Measurements from ENCODE around the gene C1orf167.

C1orf167 gene

DNA sequence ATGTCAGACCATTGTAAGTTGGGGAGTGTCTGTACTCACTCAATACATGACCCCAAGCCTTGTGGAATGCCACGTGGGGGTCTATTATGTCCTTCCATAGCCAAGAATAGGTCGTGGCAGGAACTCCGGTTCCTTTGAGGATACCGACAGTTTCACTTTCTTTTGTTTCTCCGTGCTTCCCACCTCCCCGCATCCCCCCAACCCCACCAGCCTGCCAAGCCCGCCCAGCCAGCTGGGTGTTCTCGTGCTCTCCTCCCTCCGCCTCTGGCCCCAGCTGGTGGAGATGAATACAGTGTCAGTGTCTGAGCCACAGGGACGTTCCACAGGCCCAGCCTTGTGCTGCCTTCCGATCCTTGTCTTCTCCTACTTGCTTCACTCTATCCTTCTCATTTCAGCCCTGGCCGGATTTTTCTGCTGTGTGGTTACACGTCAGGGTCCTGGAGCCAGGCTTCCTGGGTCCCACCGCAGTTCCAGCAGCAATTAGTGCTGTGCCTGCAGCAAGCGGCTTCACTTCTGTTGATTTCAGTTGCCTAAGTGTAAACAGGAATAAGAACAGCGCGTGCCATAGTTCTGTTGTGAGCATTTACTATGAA lies 30.2 kb upstream of the C1orf167 start:
- no peaks in the 10 kb centered on the region for H3K36me3 ChIP-seq (ENCODE audit: insufficient read depth, low read length)
- H3F3A ChIP-seq (ENCODE audit: insufficient read depth, low read length): no peaks in the 10 kb centered on the region
- H3K79me2 ChIP-seq (ENCODE audit: insufficient read depth, low read length): no peaks in the 10 kb centered on the region
- H3K9ac ChIP-seq (ENCODE audit: low read length): no peak overlapping the region
- no peaks in the 10 kb centered on the region for H3K9me3 ChIP-seq (ENCODE audit: low read length)
- H3K9me2 ChIP-seq (ENCODE audit: low read depth, low read length): no peaks in the 10 kb centered on the region
- no peak overlapping the region for H2AFZ ChIP-seq (ENCODE audit: low read length)
- TF ChIP-seq EZH2 (IDR thresholded peaks at IDR 0.05; ENCODE audit: borderline replicate concordance, low read length): no peak
- TF ChIP-seq, protein P1, sequence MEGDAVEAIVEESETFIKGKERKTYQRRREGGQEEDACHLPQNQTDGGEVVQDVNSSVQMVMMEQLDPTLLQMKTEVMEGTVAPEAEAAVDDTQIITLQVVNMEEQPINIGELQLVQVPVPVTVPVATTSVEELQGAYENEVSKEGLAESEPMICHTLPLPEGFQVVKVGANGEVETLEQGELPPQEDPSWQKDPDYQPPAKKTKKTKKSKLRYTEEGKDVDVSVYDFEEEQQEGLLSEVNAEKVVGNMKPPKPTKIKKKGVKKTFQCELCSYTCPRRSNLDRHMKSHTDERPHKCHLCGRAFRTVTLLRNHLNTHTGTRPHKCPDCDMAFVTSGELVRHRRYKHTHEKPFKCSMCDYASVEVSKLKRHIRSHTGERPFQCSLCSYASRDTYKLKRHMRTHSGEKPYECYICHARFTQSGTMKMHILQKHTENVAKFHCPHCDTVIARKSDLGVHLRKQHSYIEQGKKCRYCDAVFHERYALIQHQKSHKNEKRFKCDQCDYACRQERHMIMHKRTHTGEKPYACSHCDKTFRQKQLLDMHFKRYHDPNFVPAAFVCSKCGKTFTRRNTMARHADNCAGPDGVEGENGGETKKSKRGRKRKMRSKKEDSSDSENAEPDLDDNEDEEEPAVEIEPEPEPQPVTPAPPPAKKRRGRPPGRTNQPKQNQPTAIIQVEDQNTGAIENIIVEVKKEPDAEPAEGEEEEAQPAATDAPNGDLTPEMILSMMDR (IDR thresholded peaks at IDR 0.05; ENCODE audit: low read length): no peak
- H3K4me2 ChIP-seq (ENCODE audit: low read length): no peak overlapping the region; the same call in 1 of the 2 replicates
- H3K27ac ChIP-seq (ENCODE audit: low read depth, low read length, poor library complexity, severe bottlenecking): no peak overlapping the region
- H3K4me1 ChIP-seq (ENCODE audit: insufficient read depth, low read length, severe bottlenecking): peaks cover 33% of the 10 kb centered on the region
- H3K4me3 ChIP-seq (ENCODE audit: low read depth, low read length, poor library complexity, severe bottlenecking): no peak overlapping the region
- H3K27me3 ChIP-seq (ENCODE audit: insufficient read depth, low read length): no peaks in the 10 kb centered on the region
- no peaks in the 10 kb centered on the region for H4K20me1 ChIP-seq (ENCODE audit: insufficient read depth, low read length)

DNA sequence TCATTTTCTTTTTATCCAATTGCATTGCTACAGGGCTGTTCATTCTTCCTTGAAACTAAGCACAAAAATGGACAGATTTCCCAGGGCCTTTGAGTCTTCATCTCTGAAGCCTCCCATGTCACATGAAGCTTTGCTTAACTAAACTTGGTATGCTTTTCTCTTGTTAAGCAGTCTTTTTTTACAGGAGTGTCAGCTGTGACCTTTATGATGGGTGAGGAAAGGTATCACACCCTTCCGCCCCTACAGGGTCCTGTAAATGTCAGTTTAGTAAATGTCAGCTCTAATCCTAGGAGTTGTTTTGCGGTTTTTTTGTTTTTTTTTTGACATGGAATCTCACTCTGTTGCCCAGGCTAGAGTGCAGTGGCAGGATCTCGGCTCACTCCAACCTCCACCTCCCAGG lies 28.7 kb upstream of the C1orf167 start:
- H2AFZ ChIP-seq (ENCODE audit: low read length): no peak overlapping the region
- no peak overlapping the region for H3K9ac ChIP-seq (ENCODE audit: low read length)
- no peaks in the 10 kb centered on the region for H3K9me2 ChIP-seq (ENCODE audit: low read depth, low read length)
- no peak overlapping the region for H3K4me2 ChIP-seq (ENCODE audit: low read length)
- no peaks in the 10 kb centered on the region for H3F3A ChIP-seq (ENCODE audit: insufficient read depth, low read length)
- peaks cover 48% of the 10 kb centered on the region for H3K4me1 ChIP-seq (ENCODE audit: insufficient read depth, low read length, severe bottlenecking)
- no peaks in the 10 kb centered on the region for H3K9me3 ChIP-seq (ENCODE audit: low read length)
- H3K27ac ChIP-seq (ENCODE audit: low read depth, low read length, poor library complexity, severe bottlenecking): no peak overlapping the region
- H3K36me3 ChIP-seq (ENCODE audit: insufficient read depth, low read length): no peaks in the 10 kb centered on the region
- H3K27me3 ChIP-seq (ENCODE audit: insufficient read depth, low read length): no peaks in the 10 kb centered on the region
- TF ChIP-seq, protein P1 (IDR thresholded peaks at IDR 0.05; ENCODE audit: low read length): no peak
- no peak for TF ChIP-seq EZH2 (IDR thresholded peaks at IDR 0.05; ENCODE audit: borderline replicate concordance, low read length)
- H3K79me2 ChIP-seq (ENCODE audit: insufficient read depth, low read length): no peaks in the 10 kb centered on the region
- H4K20me1 ChIP-seq (ENCODE audit: insufficient read depth, low read length): no peaks in the 10 kb centered on the region
- no peak overlapping the region for H3K4me3 ChIP-seq (ENCODE audit: low read depth, low read length, poor library complexity, severe bottlenecking)

DNA sequence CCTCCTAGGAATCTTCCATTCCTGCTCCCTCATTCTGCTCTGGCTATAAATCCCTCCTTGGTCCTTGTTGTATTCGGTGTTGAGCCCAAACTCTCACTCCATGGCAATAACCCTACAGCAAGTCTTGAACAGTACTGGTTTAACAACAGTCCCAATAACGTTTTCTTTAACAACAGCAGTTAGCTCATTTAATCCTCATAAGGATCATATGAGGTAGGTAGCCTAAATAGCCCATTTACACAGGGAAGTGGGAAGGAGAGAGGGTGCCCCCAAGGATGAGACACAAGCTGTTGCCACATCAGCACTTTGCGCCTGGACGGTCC lies 26.5 kb upstream of the C1orf167 start:
- H4K20me1 ChIP-seq (ENCODE audit: insufficient read depth, low read length): no peaks in the 10 kb centered on the region
- no peak overlapping the region for H3K27ac ChIP-seq (ENCODE audit: low read depth, low read length, poor library complexity, severe bottlenecking)
- no peak overlapping the region for H2AFZ ChIP-seq (ENCODE audit: low read length)
- H3K9me3 ChIP-seq (ENCODE audit: low read length): no peaks in the 10 kb centered on the region
- no peaks in the 10 kb centered on the region for H3K36me3 ChIP-seq (ENCODE audit: insufficient read depth, low read length)
- H3K79me2 ChIP-seq (ENCODE audit: insufficient read depth, low read length): no peaks in the 10 kb centered on the region
- H3K9me2 ChIP-seq (ENCODE audit: low read depth, low read length): no peaks in the 10 kb centered on the region
- TF ChIP-seq, protein P1 (IDR thresholded peaks at IDR 0.05; ENCODE audit: low read length): no peak
- TF ChIP-seq EZH2 (IDR thresholded peaks at IDR 0.05; ENCODE audit: borderline replicate concordance, low read length): no peak
- peak overlapping the region; percentile 81 for H3K4me3 ChIP-seq (ENCODE audit: low read depth, low read length, poor library complexity, severe bottlenecking)
- peak overlapping the region; percentile 1; the same call in 1 of the 2 replicates for H3K9ac ChIP-seq (ENCODE audit: low read length)
- no peaks in the 10 kb centered on the region for H3K27me3 ChIP-seq (ENCODE audit: insufficient read depth, low read length)
- H3F3A ChIP-seq (ENCODE audit: insufficient read depth, low read length): no peaks in the 10 kb centered on the region
- peak overlapping the region; percentile 82 for H3K4me2 ChIP-seq (ENCODE audit: low read length)
- H3K4me1 ChIP-seq (ENCODE audit: insufficient read depth, low read length, severe bottlenecking): peaks cover 40% of the 10 kb centered on the region
